Lung (tissue), 12 donors: ENCODE results near the gene POLR1E. TPM values are rescaled to one million over a fixed set of nuclear protein-coding genes. Genes with fewer than 3 reads are reported as not detected.

Experiments
- ATAC-seq: fragments of 200-7000 bp; cut with Tn5 transposase; one replicate; pipeline ENCODE4 v1.9.1; 2020; ENCODE audit warnings: moderate number of reproducible peaks; ENCODE audit not compliant: insufficient read depth, low FRiP score
- DNase-seq, 3 donors: peaks; one replicate each; pipeline ENCODE4 v3.0.0-alpha.2; 2013 to 2017
- H3K27ac ChIP-seq, 2 donors: one replicate each; pipeline ENCODE4 v1.5.1; 2013; ENCODE audit warnings: mild to moderate bottlenecking in 2 of 2, moderate library complexity in 2 of 2, control low read depth in 1 of 2, inconsistent platforms in 1 of 2, low read depth in 1 of 2, low read length in 1 of 2
- H3K27me3 ChIP-seq, 3 donors: one replicate each; pipeline ENCODE4 v1.5.1; 2013; ENCODE audit warnings: low read length in 2 of 3; ENCODE audit not compliant: control insufficient read depth in 3 of 3, insufficient read depth in 3 of 3
- H3K36me3 ChIP-seq, 4 donors: one replicate each; pipeline ENCODE4 v1.5.1; 2013; ENCODE audit warnings: low read length in 4 of 4, mild to moderate bottlenecking in 1 of 4, moderate library complexity in 1 of 4; ENCODE audit not compliant: control insufficient read depth in 4 of 4, insufficient read depth in 4 of 4
- H3K4me1 ChIP-seq, 5 donors: one replicate each; pipeline ENCODE4 v1.5.1; 2013; ENCODE audit warnings: low read length in 5 of 5, mild to moderate bottlenecking in 2 of 5, moderate library complexity in 1 of 5; ENCODE audit not compliant: control insufficient read depth in 5 of 5, insufficient read depth in 5 of 5
- H3K4me3 ChIP-seq: one replicate; pipeline ENCODE4 v1.5.1; 2013; ENCODE audit warnings: mild to moderate bottlenecking, control low read depth, moderate library complexity
- H3K9ac ChIP-seq, 2 donors: one replicate each; pipeline ENCODE4 v1.5.1; 2013; ENCODE audit warnings: low read length in 2 of 2, control low read depth in 1 of 2; ENCODE audit not compliant: insufficient read depth in 1 of 2
- H3K9me3 ChIP-seq, 4 donors: one replicate each; pipeline ENCODE4 v1.5.1; 2013; ENCODE audit warnings: low read length in 3 of 4, mild to moderate bottlenecking in 1 of 4, moderate library complexity in 1 of 4; ENCODE audit not compliant: control insufficient read depth in 4 of 4, insufficient read depth in 3 of 4
- CTCF ChIP-seq: IDR thresholded peaks from 2 replicates; pipeline ENCODE4 v1.5.1; 2012; ENCODE audit warnings: mild to moderate bottlenecking; ENCODE audit errors: control extremely low read depth, extremely low read depth
- WGBS, 2 donors: extraction: QIAGEN DNeasy Blood & Tissue Kit; methylation state at CpG; one replicate each; pipeline ENCODE4 v1.1.7; 2013; 5-methylcytosine and 5-hydroxymethylcytosine counted together
- polyA plus RNA-seq, 2 donors: library from polyadenylated mRNA; stranded (reverse); fragments of 200-250 nt; gene quantifications; one replicate each; pipeline ENCODE4 v1.2.1, GENCODE V29; 2013
- total RNA-seq, 2 donors: library from RNA; depleted of rRNA in 1 of 2; stranded (reverse); fragments of >200 nt in 1 of 2; gene quantifications; one replicate each; pipeline ENCODE4 v1.2.1, GENCODE V29; 2014 to 2021
- donor health status: control.
- donor health status: control.
- donor health status: Bipolar disorder and iron deficiency.
- donor health status: healthy.
- donor health status: DM: yes; HTN: yes; CAD: no.

POLR1E gene
- total and polyA plus RNA-seq, 4 donors = 14.1 to 19.9 (median 18.1) TPM

GRCh38 chr9:37452611-37453010, 33.1 kb upstream of the POLR1E start:
- Histone ChIP-seq H3K9ac (no peak overlapping the region), H3K36me3 (peaks cover 0 to 10% (median 8%) of the 10 kb centered on the region in 4 donors), H3K4me3 (no peak overlapping the region), H3K9me3 (no peaks in the 10 kb centered on the region), H3K4me1 (peaks cover 0 to 9% (median 2%) of the 10 kb centered on the region in 5 donors), H3K27ac (no peak overlapping the region), H3K27me3 (no peaks in the 10 kb centered on the region)
- 100% methylated on average over 1 of the region's 1 CpG for WGBS, 2 donors
- ATAC-seq (no peak), DNase-seq (no peak)
- no peak for TF ChIP-seq CTCF

DNA sequence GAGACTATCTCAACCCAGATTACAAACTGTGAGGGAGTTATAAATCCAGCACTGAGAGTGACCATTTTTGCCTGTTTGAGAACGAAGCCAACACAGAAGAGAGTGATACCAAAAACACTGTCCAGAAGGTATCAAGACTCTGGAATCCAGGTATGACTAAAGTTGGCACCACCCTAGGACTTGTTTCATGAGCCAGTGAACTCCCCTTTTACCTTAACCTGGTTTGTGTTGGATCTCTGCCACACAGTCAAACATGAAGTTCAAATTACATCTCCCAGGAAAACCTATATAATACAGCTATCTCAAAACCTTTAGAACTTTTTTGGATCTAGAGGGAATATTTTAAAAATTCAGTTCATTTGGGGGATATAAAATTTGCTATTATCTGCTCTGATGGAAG, 31.9 kb upstream of the POLR1E start:
- peaks cover 0 to 10% (median 7%) of the 10 kb centered on the region in 4 donors for H3K36me3 ChIP-seq
- DNase-seq (no peak), ATAC-seq (no peak)
- no peaks in the 10 kb centered on the region for H3K27me3 ChIP-seq
- 85 to 95% methylated on average over 1 of the region's 1 CpG for WGBS, 2 donors
- no peak overlapping the region for H3K4me3 ChIP-seq
- H3K27ac ChIP-seq = no peak overlapping the region
- no peak for TF ChIP-seq CTCF
- peaks cover 0 to 9% (median 2%) of the 10 kb centered on the region in 5 donors for H3K4me1 ChIP-seq
- H3K9ac ChIP-seq = no peak overlapping the region
- H3K9me3 ChIP-seq = no peaks in the 10 kb centered on the region

DNA sequence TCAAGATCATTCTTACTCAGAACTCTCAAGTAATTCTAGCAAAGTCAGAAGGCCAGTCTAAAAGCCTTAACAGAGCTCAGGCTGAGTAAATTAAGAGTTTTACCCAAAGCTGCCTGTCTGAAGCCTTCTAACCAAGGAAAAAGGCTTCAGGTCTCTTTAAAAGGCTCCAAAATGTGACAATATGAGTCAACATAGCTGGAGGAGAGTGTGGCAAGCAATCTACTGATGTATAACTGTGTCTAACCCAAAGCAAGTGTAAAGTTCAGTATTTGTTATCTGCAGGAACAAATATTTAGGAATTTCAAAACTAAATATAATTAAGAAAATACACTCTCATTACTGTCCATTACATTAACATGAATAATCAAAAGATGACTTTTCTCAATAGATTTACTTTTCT, 31.5 kb upstream of the POLR1E start:
- Histone ChIP-seq H3K27ac (no peak overlapping the region), H3K4me1 (peaks cover 0 to 9% (median 2%) of the 10 kb centered on the region in 5 donors), H3K9me3 (no peaks in the 10 kb centered on the region), H3K36me3 (peaks cover 0 to 10% (median 7%) of the 10 kb centered on the region in 4 donors), H3K27me3 (no peaks in the 10 kb centered on the region), H3K9ac (no peak overlapping the region), H3K4me3 (no peak overlapping the region)
- no peak for ATAC-seq
- TF ChIP-seq CTCF = no peak
- no peak for DNase-seq

- no peak overlapping the region for H3K4me3 ChIP-seq
- no peak for ATAC-seq
- no peaks in the 10 kb centered on the region for H3K9me3 ChIP-seq
- H3K27ac ChIP-seq = no peak overlapping the region
- H3K36me3 ChIP-seq = peaks cover 0 to 10% (median 1%) of the 10 kb centered on the region in 4 donors
- TF ChIP-seq CTCF = no peak
- H3K4me1 ChIP-seq = peaks cover 0 to 9% (median 2%) of the 10 kb centered on the region in 5 donors
- 82% methylated on average over 7 of the region's 7 CpGs for WGBS, 2 donors
- DNase-seq = no peak
- peak overlapping the region in 1 of 2 donors; percentile 4 for H3K9ac ChIP-seq
- H3K27me3 ChIP-seq = no peaks in the 10 kb centered on the region
Observed at GRCh38 chr9:37455884-37456647, 29.7 kb upstream of the POLR1E start.
